Karpas-422 (cell line): ENCODE measurements around the gene ETFRF1. TPM values are rescaled to one million over a fixed set of nuclear protein-coding genes. Genes with fewer than 3 reads are reported as not detected.
A peak's percentile ranks its signal among the peaks of the same experiment; 100 is the strongest.

Experiments
- DNase-seq: peaks from one replicate; pipeline ENCODE4 v3.0.0-alpha.2; 2015
- H2AFZ ChIP-seq: fragments of 200-600 bp; sonication (generic); 2 replicates; pipeline ENCODE4 v1.6.1; 2014; ENCODE audit warnings: antibody characterized with exemption, low read length, mixed read lengths
- H3K27ac ChIP-seq: fragments of 200-600 bp; sonication (generic); 2 replicates; pipeline ENCODE4 v1.5.1; 2014; ENCODE audit warnings: mild to moderate bottlenecking, low read length, moderate library complexity
- H3K27me3 ChIP-seq: fragments of 200-600 bp; sonication (generic); 2 replicates; pipeline ENCODE4 v1.6.1; 2014; ENCODE audit warnings: low read length, mixed read lengths
- H3K36me3 ChIP-seq: fragments of 200-600 bp; sonication (generic); 2 replicates; pipeline ENCODE4 v1.6.1; 2014; ENCODE audit warnings: low read length, mixed read lengths; ENCODE audit not compliant: insufficient read depth
- H3K4me1 ChIP-seq: fragments of 200-600 bp; sonication (generic); 2 replicates; pipeline ENCODE4 v1.6.1; 2014; ENCODE audit warnings: mild to moderate bottlenecking, low read length, mixed read lengths
- H3K4me2 ChIP-seq: fragments of 200-600 bp; sonication (generic); 2 replicates; pipeline ENCODE4 v1.6.1; 2014; ENCODE audit warnings: low read length, low read depth, mild to moderate bottlenecking; ENCODE audit not compliant: poor library complexity, severe bottlenecking
- H3K4me3 ChIP-seq: fragments of 200-600 bp; sonication (generic); 2 replicates; pipeline ENCODE4 v1.5.1; 2014; ENCODE audit warnings: mild to moderate bottlenecking, antibody characterized with exemption, low read length, mixed read lengths
- H3K79me2 ChIP-seq: fragments of 200-600 bp; sonication (generic); 2 replicates; pipeline ENCODE4 v1.6.1; 2014; ENCODE audit warnings: mild to moderate bottlenecking, low read length, mixed read lengths
- H3K9ac ChIP-seq: fragments of 200-600 bp; sonication (generic); 2 replicates; pipeline ENCODE4 v1.6.0; 2014; ENCODE audit warnings: low read length
- H3K9me2 ChIP-seq: fragments of 200-600 bp; sonication (generic), shearing (Covaris generic); replicated peaks from 2 replicates; pipeline ENCODE4 v1.6.0; 2014; ENCODE audit warnings: mild to moderate bottlenecking, low read length, moderate library complexity; ENCODE audit not compliant: insufficient read depth
- H3K9me3 ChIP-seq: fragments of 300-700, 200-600 bp; sonication (generic); 2 replicates; pipeline ENCODE4 v1.6.1; 2014; ENCODE audit warnings: low read length, mixed read lengths
- H4K20me1 ChIP-seq: fragments of 200-600 bp; sonication (generic); 2 replicates; pipeline ENCODE4 v1.6.1; 2014; ENCODE audit warnings: mild to moderate bottlenecking, antibody characterized with exemption, low read length, low read depth; ENCODE audit not compliant: insufficient read depth
- total RNA-seq: library from RNA; depleted of rRNA; stranded (reverse); fragments of >200 nt; shearing (Covaris generic); gene quantifications from 2 replicates; pipeline ENCODE4 v1.2.3, GENCODE V29; 2014; ENCODE audit warnings: low replicate concordance

Gene ETFRF1
- total RNA-seq, 1 experiment from 2014 or later, result 18.3 TPM

DNA sequence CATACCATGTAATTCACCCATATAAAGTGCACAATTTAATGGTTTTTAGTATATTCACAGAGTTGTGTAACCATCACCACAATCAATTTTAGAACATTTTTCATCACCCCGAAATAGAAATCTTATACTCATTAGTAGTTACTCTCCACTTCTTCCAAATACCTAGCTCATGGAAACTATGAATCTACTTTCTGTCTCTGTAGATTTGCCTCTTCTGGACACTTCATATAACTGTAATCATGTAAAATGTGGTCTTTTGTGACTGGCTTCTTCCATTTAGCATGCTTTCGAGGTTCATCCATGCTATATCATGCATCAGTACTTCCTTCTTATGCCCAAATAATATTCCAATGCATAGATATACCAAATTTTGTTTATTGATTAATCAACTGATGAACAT is 10.9 kb upstream of the ETFRF1 start:
- Histone ChIP-seq H3K27ac (no peak overlapping the region), H3K4me2 (no peak overlapping the region), H3K9ac (no peak overlapping the region), H3K9me2 (no peaks in the 10 kb centered on the region), H3K79me2 (no peaks in the 10 kb centered on the region), H3K9me3 (no peaks in the 10 kb centered on the region), H3K4me1 (no peaks in the 10 kb centered on the region), H4K20me1 (no peaks in the 10 kb centered on the region), H3K4me3 (no peak overlapping the region), H3K36me3 (no peaks in the 10 kb centered on the region), H2AFZ (no peak overlapping the region), H3K27me3 (no peaks in the 10 kb centered on the region)
- DNase-seq, result no peak

- H3K27ac ChIP-seq, result no peak overlapping the region
- no peaks in the 10 kb centered on the region for H3K27me3 ChIP-seq
- H3K4me3 ChIP-seq, result no peak overlapping the region
- H3K79me2 ChIP-seq, result no peaks in the 10 kb centered on the region
- no peaks in the 10 kb centered on the region for H3K4me1 ChIP-seq
- DNase-seq, result no peak
- H2AFZ ChIP-seq, result no peak overlapping the region
- H3K9me2 ChIP-seq, result no peaks in the 10 kb centered on the region
- no peak overlapping the region for H3K9ac ChIP-seq
- H3K4me2 ChIP-seq, result no peak overlapping the region
- no peaks in the 10 kb centered on the region for H3K36me3 ChIP-seq
- no peaks in the 10 kb centered on the region for H3K9me3 ChIP-seq
- no peaks in the 10 kb centered on the region for H4K20me1 ChIP-seq
Measured at GRCh38 chr12:25186038-25186787, 8.8 kb upstream of the ETFRF1 start.

DNA sequence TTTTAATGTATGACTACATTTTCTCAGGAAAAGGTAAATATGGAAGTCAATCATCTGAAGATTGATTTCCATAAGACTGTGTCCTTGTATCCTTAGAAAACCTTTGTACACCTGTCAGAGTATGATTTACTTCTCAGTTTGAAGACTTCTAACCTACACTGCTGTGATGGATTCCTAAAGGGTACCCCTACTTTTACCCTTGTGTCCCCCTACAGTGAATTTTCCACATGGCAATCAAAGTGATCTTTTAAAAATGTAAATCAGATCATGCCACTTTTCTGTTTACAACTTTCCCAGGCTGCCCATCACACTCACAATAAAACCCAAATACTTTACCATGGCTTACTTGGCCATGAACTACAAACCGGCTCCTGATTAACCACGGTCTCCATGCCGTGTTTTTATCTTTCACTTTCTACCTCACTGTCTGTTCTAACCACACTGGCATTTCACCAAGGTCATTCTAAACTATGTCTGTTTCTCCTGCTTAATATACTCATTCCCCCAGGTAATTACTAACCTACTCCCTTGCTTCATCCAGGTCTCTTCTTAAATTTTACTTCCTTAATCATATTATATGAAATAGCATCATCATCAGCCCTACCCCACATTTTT is 8.1 kb upstream of the ETFRF1 start:
- no peaks in the 10 kb centered on the region for H3K79me2 ChIP-seq
- no peak overlapping the region for H3K4me3 ChIP-seq
- no peaks in the 10 kb centered on the region for H3K27me3 ChIP-seq
- no peak overlapping the region for H2AFZ ChIP-seq
- no peak overlapping the region for H3K27ac ChIP-seq
- H3K9ac ChIP-seq, result no peak overlapping the region
- DNase-seq, result no peak
- H3K4me2 ChIP-seq, result no peak overlapping the region
- H3K9me3 ChIP-seq, result no peaks in the 10 kb centered on the region
- no peaks in the 10 kb centered on the region for H3K9me2 ChIP-seq
- no peaks in the 10 kb centered on the region for H3K4me1 ChIP-seq
- H4K20me1 ChIP-seq, result no peaks in the 10 kb centered on the region
- H3K36me3 ChIP-seq, result no peaks in the 10 kb centered on the region

DNA sequence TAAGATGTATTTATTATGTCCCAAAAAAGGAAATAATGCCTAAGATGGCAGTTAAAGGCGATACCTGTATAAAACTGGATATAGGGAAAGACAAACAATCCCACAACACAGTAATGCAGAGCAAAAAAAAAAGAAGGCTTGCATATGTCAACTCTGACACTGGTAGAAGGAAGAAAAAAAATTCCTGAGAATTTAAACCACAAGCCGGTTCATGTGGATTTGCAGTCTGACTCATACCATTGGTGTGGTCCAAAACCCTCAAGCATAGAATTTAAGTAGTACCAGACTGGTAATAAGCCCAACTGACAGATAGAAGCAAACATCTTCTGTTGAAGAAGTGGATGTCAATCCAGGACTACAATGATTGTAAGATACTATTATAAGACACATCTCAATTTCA is 7.3 kb upstream of the ETFRF1 start:
- no peak for DNase-seq
- Histone ChIP-seq H3K27ac (no peak overlapping the region), H3K79me2 (no peaks in the 10 kb centered on the region), H3K9me2 (no peaks in the 10 kb centered on the region), H4K20me1 (no peaks in the 10 kb centered on the region), H3K4me2 (no peak overlapping the region), H3K27me3 (no peaks in the 10 kb centered on the region), H3K36me3 (no peaks in the 10 kb centered on the region), H3K9ac (no peak overlapping the region), H3K4me1 (no peaks in the 10 kb centered on the region), H2AFZ (no peak overlapping the region), H3K9me3 (no peaks in the 10 kb centered on the region), H3K4me3 (no peak overlapping the region)

DNA sequence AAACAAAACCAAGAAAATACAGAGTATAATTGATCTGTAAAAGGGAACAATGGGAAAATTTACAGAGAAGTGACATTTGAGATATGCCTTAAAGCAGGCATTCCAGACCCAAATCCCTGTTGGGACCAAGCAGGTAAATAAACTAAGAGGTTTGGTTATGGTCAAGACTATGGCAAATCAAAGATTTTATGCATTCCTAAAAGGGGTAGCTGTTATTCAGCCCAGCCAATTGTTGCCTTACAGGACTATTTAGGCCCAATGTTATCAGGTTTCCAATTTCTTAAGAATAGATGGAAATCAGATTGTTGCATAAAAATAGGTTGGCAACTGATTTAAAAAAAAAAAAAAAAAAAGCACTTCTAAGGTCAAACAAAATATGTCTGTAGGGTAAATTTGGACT is 5.4 kb upstream of the ETFRF1 start:
- Histone ChIP-seq H3K36me3 (no peaks in the 10 kb centered on the region), H3K9me2 (no peaks in the 10 kb centered on the region), H3K4me1 (peaks cover 5% of the 10 kb centered on the region), H3K9me3 (no peaks in the 10 kb centered on the region), H3K79me2 (no peaks in the 10 kb centered on the region), H4K20me1 (no peaks in the 10 kb centered on the region), H2AFZ (no peak overlapping the region), H3K27me3 (no peaks in the 10 kb centered on the region), H3K4me2 (no peak overlapping the region), H3K27ac (no peak overlapping the region), H3K4me3 (no peak overlapping the region), H3K9ac (no peak overlapping the region)
- DNase-seq, result no peak

DNA sequence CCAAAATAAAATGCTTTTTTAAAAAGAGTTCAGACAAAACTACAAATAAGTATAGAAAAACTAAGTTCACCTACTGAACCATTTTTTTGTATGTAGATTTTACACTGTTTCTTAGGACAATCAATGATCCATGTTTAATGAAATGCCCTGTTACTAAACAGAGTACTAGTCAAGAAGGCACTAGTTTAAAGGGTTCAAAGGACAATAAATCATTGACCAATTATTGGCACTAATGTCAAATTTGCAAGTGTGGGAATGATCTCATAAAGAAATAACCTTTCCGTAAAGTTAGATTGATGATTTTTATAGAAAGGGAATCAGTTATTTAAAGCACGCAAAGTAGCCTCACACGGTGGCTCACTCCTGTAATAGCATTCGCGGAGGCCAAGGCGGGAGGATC is 4.2 kb upstream of the ETFRF1 start:
- Histone ChIP-seq H3K9me3 (no peaks in the 10 kb centered on the region), H3K27ac (no peak overlapping the region), H3K27me3 (no peaks in the 10 kb centered on the region), H3K79me2 (no peaks in the 10 kb centered on the region), H3K4me1 (peaks cover 12% of the 10 kb centered on the region), H2AFZ (no peak overlapping the region), H4K20me1 (no peaks in the 10 kb centered on the region), H3K4me3 (no peak overlapping the region), H3K9ac (no peak overlapping the region), H3K9me2 (no peaks in the 10 kb centered on the region), H3K4me2 (no peak overlapping the region), H3K36me3 (no peaks in the 10 kb centered on the region)
- DNase-seq, result no peak

DNA sequence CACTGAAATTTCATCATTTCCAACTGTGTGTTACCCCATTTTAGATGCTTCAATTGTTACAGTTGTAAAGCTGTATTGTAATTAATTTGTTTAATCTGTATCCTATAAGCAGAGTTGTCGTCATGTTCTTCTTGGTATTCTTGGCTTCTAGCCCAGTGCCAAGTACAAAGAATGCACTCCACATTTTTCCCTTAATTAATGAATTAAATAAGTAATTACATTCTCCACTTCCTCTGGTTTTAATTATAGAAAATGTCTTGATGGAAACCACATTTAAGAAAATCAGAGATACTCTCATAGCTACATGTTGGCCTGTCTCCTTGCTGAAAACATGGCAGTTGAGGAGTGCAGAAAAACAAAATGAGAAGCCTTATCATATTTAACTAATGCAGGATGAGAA is 823 bp upstream of the ETFRF1 start:
- no peaks in the 10 kb centered on the region for H3K9me2 ChIP-seq
- DNase-seq, result no peak
- peak overlapping the region; percentile 93 for H3K4me2 ChIP-seq
- no peaks in the 10 kb centered on the region for H4K20me1 ChIP-seq
- H3K27ac ChIP-seq, result no peak overlapping the region
- H3K9ac ChIP-seq, result peak overlapping the region; percentile 77
- H2AFZ ChIP-seq, result no peak overlapping the region
- no peaks in the 10 kb centered on the region for H3K79me2 ChIP-seq
- H3K27me3 ChIP-seq, result no peaks in the 10 kb centered on the region
- H3K36me3 ChIP-seq, result no peaks in the 10 kb centered on the region
- peak overlapping the region; percentile 79 for H3K4me3 ChIP-seq
- H3K9me3 ChIP-seq, result no peaks in the 10 kb centered on the region
- H3K4me1 ChIP-seq, result peaks cover 25% of the 10 kb centered on the region

DNA sequence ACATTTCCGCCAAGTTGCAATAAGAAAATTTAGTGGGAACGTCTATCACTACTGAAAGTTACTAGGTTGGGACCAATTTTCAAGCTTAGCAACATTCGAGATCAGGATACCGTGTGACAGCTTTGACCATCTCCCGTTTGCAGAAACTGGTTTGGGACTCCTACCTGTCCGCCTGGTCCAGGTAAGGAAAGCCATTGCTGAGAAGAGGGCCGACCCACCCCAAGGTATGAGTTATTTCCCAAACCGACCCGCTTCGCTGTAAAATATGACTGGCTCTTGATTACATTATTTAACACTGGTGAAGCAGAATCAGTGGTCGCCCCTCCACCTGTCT is 348 bp upstream of the ETFRF1 start:
- Histone ChIP-seq H3K9me3 (no peaks in the 10 kb centered on the region), H3K9ac (peak overlapping the region; percentile 77), H3K79me2 (no peaks in the 10 kb centered on the region), H3K4me3 (peak overlapping the region; percentile 79), H2AFZ (no peak overlapping the region; the same call in 1 of the 2 replicates), H3K9me2 (no peaks in the 10 kb centered on the region), H3K27ac (no peak overlapping the region), H3K27me3 (no peaks in the 10 kb centered on the region), H3K4me1 (peaks cover 25% of the 10 kb centered on the region), H3K36me3 (no peaks in the 10 kb centered on the region), H4K20me1 (no peaks in the 10 kb centered on the region), H3K4me2 (peak overlapping the region; percentile 93)
- DNase-seq, result no peak
